Subcutaneous abdominal adipose tissue (tissue), 5 donors: ENCODE measurements around the gene ACER1.
"Not testable (repeated sequence)": the region's sequence is repeated elsewhere in the genome, so short reads cannot be mapped to it uniquely, and the experiment has no call there.

Experiments
- H3K27ac ChIP-seq: one replicate; pipeline ENCODE4 v1.7.0; 2013; ENCODE audit warnings: low read depth, mild to moderate bottlenecking, inconsistent platforms, low read length, moderate library complexity
- H3K27me3 ChIP-seq, 5 donors: one replicate each; pipeline ENCODE4 v1.7.0; 2013; ENCODE audit warnings: low read length in 5 of 5, inconsistent platforms in 1 of 5; ENCODE audit not compliant: control insufficient read depth in 5 of 5, insufficient read depth in 4 of 5
- H3K36me3 ChIP-seq, 5 donors: one replicate each; pipeline ENCODE4 v1.7.0; 2013; ENCODE audit warnings: low read length in 5 of 5; ENCODE audit not compliant: control insufficient read depth in 5 of 5, insufficient read depth in 5 of 5
- H3K4me1 ChIP-seq, 5 donors: one replicate each; pipeline ENCODE4 v1.7.0; 2013; ENCODE audit warnings: low read length in 5 of 5, mild to moderate bottlenecking in 3 of 5, moderate library complexity in 1 of 5; ENCODE audit not compliant: control insufficient read depth in 5 of 5, insufficient read depth in 5 of 5
- H3K4me3 ChIP-seq, 5 donors: one replicate each; pipeline ENCODE4 v1.7.0; 2013; ENCODE audit warnings: low read length in 5 of 5, low read depth in 1 of 5
- H3K9ac ChIP-seq, 5 donors: one replicate each; pipeline ENCODE4 v1.7.0; 2013; ENCODE audit warnings: low read length in 5 of 5, mild to moderate bottlenecking in 4 of 5, moderate library complexity in 3 of 5
- H3K9me3 ChIP-seq, 5 donors: one replicate each; pipeline ENCODE4 v1.7.0; 2013; ENCODE audit warnings: low read length in 5 of 5; ENCODE audit not compliant: control insufficient read depth in 5 of 5
- donor health status: healthy.
- donor health status: healthy.
- donor health status: healthy.
- donor health status: healthy.
- donor health status: healthy.

Gene ACER1

DNA sequence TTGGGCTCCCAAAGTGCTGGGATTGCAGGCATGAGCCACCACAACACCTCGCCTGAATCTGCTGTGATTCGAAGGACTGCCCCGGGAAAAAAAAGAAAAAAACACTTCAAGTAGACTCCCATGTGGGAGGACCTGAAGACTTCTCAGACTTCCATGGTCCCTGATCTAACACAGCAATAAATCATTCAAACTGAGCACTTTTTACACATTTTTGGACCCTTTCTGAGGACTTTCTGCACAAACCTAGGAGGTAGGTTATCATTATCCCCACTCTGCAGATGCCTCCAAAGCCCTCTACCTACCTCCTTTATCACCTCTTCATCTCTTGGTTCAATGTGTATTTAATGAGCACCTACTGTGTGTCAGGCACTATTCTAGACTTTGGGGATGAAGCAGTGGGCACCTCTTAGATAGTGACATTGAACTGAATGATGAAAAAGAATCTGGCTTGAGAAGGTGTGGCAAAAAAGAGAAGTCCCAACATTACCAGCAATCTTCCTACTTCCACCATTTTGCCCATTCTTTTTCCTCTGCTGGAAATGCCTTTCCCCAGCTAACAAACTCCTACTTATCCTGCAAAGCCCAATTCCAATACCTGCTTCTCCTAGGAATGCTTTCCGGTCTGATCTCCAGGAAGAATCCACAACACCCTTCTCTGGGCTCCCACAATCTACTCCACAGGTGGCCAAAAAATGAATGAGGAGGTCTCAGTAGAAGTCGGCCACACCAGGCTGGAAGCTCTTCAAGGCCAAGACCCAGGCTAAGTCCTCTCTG is 26.3 kb upstream of the ACER1 start:
- Histone ChIP-seq H3K27ac (no peak overlapping the region), H3K9ac (no peak overlapping the region), H3K27me3 (no peaks in the 10 kb centered on the region), H3K4me1 (peaks cover 2 to 13% (median 11%) of the 10 kb centered on the region in 5 donors), H3K4me3 (no peak overlapping the region), H3K9me3 (no peaks in the 10 kb centered on the region), H3K36me3 (peaks cover 0 to 11% (median 5%) of the 10 kb centered on the region in 5 donors)

DNA sequence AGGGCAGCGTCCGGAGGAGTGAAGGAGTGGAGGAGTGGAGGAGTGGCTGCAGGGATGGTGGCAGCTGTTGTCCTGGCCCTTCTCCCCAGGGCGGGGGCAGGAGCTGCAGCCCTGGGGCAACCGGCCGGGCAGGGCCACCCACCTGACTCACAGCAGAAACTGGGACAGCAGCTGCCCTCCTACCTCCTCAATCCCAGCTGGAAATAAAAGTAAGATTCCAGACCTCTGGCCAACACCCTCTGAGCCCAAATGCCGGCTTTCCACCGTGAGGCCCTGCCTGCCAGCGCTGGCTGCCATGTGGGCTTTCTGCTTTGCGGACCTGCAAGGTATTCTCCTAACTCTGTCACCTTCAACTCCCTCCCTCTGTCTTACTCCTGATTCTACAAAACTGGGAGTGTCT is 24.6 kb upstream of the ACER1 start:
- Histone ChIP-seq H3K27me3 (no peaks in the 10 kb centered on the region), H3K4me3 (no peak overlapping the region), H3K36me3 (no peaks in the 10 kb centered on the region), H3K27ac (no peak overlapping the region), H3K9me3 (no peaks in the 10 kb centered on the region), H3K4me1 (peaks cover 2 to 13% (median 11%) of the 10 kb centered on the region in 5 donors), H3K9ac (no peak overlapping the region)

DNA sequence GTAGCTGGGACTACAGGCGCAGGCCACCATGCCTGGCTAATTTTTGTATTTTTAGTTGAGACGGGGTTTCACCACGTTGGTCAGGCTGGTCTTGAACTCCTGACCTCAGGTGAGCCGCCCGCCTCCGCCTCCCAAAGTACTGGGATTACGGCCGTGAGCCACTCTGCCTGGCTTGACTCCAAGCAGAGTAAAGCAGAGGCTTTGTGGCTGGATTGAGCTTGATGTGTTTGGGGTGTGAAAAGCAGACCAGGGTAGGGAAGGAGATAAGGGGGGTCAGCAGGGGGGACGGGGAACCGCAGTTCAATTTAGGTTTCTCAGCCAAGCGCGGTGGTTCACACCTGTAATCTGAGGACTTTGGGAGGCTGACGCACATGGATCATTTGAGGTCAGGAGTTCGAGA is 23.8 kb upstream of the ACER1 start:
- H3K27ac ChIP-seq = no peak overlapping the region

DNA sequence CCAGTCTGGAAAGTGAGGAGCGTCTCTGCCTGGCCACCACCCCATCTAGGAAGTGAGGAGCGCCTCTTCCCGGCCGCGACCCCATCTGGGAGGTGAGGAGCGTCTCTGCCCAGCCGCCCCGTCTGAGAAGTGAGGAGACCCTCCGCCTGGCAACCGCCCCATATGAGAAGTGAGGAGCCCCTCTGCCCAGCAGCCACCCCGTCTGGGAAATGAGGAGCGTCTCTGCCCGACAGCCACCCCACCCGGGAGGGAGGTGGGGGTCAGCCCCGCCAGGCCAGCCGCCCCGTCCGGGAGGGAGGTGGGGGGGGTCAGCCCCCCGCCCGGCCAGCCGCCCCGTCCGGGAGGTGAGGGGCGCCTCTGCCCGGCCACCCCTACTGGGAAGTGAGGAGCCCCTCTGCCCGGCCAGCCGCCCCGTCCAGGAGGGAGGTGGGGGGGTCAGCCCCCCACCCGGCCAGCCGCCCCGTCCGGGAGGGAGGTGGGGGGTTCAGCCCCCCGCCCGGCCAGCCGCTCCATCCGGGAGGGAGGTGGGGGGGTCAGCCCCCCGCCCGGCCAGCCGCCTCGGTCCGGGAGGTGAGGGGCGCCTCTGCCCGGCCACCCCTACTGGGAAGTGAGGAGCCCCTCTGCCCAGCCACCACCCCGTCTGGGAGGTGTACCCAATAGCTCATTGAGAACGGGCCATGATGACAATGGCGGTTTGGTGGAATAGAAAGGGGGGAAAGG is 22.1 kb upstream of the ACER1 start:
- not testable (repeated sequence) for H3K9me3 ChIP-seq, H3K27me3 ChIP-seq, H3K4me1 ChIP-seq, H3K36me3 ChIP-seq, H3K27ac ChIP-seq, H3K9ac ChIP-seq, H3K4me3 ChIP-seq

More for the DNA sequence above, 23.8 kb upstream of the ACER1 start:
- Histone ChIP-seq H3K4me3 (no peak overlapping the region), H3K9ac (no peak overlapping the region), H3K27me3 (no peaks in the 10 kb centered on the region), H3K36me3 (no peaks in the 10 kb centered on the region), H3K4me1 (peaks cover under 1 to 6% (median 5%) of the 10 kb centered on the region in 5 donors), H3K9me3 (no peaks in the 10 kb centered on the region)

DNA sequence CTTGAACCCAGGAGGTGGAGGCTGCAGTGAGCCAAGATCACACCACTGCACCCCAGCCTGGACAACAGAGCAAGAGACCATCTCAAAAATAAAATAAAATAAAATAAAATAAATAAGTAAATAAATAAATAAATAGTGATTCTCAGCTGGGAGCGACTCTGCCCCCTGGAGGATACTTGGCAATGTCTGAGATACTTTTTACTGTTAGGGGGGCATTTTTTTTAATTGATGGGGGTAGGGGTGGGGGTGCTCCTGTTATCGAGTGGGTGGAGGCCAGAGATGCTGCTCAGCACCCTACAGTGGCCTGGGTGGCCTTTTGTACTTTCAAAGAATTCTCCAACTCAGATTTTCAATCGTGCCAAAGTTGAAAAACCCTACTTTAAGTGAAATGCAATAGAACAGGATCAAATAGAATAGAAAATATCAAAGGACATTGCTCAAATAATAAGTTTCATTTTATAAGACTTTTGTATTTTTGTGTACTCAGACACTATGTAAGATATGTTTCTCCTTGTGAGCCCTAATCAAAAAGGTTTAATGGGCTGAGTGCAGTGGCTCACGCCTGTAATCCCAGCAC is 20.8 kb upstream of the ACER1 start:
- H3K4me1 ChIP-seq = no peaks in the 10 kb centered on the region
- H3K4me3 ChIP-seq = no peak overlapping the region
- H3K9me3 ChIP-seq = no peaks in the 10 kb centered on the region
- no peak overlapping the region for H3K27ac ChIP-seq
- no peaks in the 10 kb centered on the region for H3K36me3 ChIP-seq
- H3K9ac ChIP-seq = no peak overlapping the region
- H3K27me3 ChIP-seq = no peaks in the 10 kb centered on the region

DNA sequence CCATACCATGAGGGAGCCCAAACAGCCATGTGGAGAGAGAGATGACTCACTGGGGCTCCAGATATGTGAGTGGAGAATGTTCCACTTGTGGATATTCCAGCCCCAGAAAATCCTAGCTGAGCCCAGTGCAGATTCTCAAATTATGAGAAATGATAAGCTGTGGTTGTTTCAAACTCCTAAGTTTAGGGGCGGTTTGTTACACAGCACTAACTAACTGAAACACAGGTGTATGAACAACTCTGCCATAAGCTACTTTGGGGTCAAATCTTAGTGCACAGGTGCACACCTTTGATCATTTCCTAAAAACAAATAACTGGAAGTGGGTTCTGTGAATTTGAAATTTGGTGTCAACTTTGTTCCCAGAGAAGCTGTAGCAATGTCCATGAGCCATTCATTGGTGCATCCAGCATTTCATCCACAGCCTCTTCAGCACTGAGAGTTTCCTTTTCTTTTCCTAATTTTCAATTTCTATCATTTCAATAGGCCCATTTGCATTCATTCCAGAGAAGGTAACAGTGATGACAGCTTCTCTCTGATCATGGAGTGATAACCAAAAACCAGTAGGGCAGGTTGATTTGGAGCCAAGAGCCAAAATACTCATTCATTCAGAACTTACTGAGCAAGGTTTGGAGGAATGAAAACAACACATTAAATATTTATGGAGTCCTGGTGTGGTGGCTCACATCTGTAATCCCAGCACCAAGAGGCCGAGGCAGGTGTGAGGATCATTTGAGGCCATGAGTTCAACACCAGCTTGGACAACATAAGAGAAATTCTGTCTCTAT is 19.2 kb upstream of the ACER1 start:
- no peak overlapping the region for H3K9ac ChIP-seq
- no peaks in the 10 kb centered on the region for H3K36me3 ChIP-seq
- no peaks in the 10 kb centered on the region for H3K27me3 ChIP-seq
- no peak overlapping the region for H3K4me3 ChIP-seq
- H3K27ac ChIP-seq = no peak overlapping the region
- no peaks in the 10 kb centered on the region for H3K4me1 ChIP-seq
- no peaks in the 10 kb centered on the region for H3K9me3 ChIP-seq

DNA sequence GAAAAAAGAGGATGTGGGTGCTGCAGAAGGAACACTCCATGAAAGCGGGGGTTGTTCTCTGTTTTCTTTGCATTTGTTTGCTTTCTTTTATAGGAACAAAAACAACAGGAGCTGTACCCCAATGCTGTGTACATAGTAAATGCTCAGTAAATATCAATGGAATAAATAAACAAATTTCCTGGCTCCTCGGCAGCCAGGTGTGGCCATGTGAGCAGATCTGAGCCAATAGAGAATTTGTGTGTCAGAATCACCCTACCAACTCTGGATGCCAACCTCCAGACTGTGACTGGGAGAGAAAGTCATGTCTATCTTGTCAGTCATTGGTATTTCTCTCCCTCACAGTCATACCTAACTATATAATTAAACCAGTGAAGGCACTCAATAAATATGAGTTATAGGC is 17.3 kb upstream of the ACER1 start:
- H3K27ac ChIP-seq = no peak overlapping the region
- H3K9me3 ChIP-seq = no peaks in the 10 kb centered on the region

DNA sequence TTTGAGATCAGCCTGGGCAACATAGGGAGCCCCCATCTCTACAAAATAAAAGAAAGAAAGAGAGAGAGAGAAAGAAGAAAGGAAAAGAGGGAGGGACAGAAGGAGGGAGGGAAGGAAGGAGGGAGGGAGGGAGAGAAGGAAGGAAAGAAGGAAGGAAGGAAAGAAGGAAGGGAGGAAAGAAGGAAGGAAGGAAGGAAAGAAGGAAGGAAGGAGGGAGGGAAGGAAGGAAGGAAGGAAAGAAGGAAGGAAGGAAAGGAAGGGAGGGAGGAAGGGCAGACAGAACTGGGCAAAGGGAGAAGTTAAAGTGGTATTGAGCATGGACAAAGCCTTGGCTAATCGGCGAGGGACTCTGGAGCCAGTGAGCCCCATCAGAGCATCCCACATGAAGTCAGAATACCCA is 15.9 kb upstream of the ACER1 start:
- H3K4me1 ChIP-seq, H3K4me3 ChIP-seq, H3K36me3 ChIP-seq, H3K27me3 ChIP-seq, H3K9ac ChIP-seq, H3K27ac ChIP-seq, H3K9me3 ChIP-seq: not testable (repeated sequence)

More for the DNA sequence above, 17.3 kb upstream of the ACER1 start:
- Histone ChIP-seq H3K4me3 (no peak overlapping the region), H3K36me3 (no peaks in the 10 kb centered on the region), H3K27me3 (no peaks in the 10 kb centered on the region), H3K4me1 (no peaks in the 10 kb centered on the region), H3K9ac (no peak overlapping the region)

DNA sequence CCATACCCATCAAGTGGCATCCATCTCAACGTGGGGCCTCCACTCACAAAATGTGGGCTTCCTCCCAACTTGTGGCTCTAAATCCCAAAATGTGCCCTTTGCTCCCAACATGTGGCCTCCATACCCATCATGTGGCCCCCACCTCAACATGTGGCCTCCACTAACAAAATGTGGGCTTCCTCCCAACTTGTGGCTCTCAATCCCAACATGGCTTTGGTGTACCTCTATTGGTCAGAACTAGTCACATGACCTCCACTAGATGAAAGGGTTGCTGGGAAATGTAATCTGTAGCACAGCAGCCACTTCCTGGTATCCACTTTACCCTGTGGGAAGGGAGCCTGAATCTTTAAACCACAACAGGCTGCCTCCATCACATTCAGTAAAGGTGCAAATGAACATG is 10.1 kb upstream of the ACER1 start:
- H3K4me3 ChIP-seq = no peak overlapping the region
- peaks cover 0 to 10% (median 5%) of the 10 kb centered on the region in 5 donors for H3K27me3 ChIP-seq
- no peak overlapping the region for H3K9ac ChIP-seq
- no peaks in the 10 kb centered on the region for H3K9me3 ChIP-seq
- H3K4me1 ChIP-seq = no peaks in the 10 kb centered on the region
- no peaks in the 10 kb centered on the region for H3K36me3 ChIP-seq
- H3K27ac ChIP-seq = no peak overlapping the region
